ENCODE data around the gene DLX6.

The DLX6 gene

DNA sequence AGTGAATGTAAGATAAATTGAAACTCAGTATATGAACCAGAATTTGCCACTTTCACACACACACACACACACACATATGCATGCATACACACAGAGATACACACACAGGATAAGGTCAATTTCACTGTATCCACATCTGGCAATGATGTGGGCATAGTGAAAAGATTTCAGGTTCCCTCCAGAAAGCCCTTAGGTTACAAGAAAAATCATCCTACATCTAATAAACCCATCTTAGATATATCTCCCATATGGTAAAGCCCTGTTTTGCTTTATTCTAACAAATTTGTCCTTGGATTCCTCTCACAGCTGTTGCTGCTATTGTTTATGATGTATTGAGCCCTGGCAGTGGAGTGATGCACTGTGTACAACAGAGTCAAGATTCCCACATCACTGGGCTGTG lies 27.9 kb upstream of the DLX6 start:
- TF ChIP-seq, protein P1, sequence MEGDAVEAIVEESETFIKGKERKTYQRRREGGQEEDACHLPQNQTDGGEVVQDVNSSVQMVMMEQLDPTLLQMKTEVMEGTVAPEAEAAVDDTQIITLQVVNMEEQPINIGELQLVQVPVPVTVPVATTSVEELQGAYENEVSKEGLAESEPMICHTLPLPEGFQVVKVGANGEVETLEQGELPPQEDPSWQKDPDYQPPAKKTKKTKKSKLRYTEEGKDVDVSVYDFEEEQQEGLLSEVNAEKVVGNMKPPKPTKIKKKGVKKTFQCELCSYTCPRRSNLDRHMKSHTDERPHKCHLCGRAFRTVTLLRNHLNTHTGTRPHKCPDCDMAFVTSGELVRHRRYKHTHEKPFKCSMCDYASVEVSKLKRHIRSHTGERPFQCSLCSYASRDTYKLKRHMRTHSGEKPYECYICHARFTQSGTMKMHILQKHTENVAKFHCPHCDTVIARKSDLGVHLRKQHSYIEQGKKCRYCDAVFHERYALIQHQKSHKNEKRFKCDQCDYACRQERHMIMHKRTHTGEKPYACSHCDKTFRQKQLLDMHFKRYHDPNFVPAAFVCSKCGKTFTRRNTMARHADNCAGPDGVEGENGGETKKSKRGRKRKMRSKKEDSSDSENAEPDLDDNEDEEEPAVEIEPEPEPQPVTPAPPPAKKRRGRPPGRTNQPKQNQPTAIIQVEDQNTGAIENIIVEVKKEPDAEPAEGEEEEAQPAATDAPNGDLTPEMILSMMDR (IDR thresholded peaks at IDR 0.05), result no peak

DNA sequence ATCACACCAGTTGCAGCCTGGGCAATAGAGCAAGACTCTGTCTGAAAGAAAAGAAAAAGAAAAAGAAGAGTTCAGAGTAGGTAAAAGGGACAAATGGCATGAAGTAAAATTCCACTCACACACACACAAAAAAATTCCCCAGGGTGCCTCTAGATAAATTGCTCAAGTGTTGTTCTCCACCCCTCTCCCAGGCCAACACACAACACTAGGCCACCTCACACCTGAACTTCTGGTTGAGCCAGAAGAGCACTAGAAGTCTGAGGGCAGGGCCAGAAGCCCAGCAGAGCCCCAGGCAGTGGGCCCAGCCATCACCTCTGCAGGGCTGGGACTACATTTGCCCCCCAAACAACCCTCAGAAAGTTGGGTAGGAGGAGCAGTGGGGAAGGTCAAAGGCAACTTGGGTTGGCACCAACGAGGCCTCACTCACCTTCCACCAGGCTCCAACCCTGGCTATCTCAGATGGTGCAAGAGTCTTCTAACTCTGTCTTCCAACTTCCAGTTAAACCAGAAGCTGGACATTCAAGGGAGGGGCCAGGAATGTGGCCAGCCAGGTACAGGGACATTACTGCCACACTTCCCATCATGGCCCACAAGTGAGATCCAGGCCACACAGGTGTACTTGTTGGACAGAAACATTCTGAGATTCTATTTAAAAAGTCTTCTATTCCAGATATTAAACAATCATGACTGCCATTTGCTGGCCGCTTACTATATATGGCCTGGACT lies 25.6 kb upstream of the DLX6 start:
- TF ChIP-seq, protein P1 (IDR thresholded peaks at IDR 0.05), result no peak

DNA sequence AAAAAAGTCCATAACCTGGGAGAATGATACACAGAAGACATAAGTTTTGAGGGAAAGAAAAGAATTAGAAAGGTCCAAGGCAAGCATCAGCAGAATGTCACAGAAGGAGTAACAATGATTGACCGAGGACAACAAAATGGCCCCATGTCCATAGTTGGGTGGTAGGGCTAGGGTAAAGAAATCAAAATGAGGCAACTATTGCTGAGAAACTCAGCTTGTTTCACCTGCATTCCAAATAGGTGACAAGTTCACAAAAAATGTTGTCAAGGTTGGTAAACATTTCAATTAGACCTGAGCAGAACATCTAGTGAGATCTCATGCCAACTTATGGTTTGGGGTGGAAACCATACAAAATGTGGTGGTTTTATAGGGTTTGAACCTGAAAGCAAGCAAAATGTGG lies 22.8 kb upstream of the DLX6 start:
- TF ChIP-seq, protein P1 (IDR thresholded peaks at IDR 0.05), result no peak

DNA sequence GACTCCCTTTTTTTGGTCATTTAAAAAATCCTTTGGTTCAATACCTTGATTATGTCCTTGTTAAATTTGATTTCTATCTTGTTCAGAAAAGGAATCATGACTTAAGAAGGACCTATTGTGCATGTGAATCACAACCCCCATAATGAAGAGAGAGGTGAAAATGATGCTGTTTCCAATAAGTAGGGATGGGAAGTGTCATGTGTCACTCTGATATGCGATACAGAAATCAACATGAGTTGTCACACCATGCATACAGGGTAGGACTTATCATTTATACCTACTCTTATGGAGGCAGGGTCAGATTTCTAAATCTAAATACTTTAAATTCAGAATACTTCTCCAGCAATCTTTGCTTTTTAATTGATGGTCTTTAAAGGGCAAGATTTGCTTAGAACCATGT lies 19.4 kb upstream of the DLX6 start:
- TF ChIP-seq, protein P1 (IDR thresholded peaks at IDR 0.05), result no peak

DNA sequence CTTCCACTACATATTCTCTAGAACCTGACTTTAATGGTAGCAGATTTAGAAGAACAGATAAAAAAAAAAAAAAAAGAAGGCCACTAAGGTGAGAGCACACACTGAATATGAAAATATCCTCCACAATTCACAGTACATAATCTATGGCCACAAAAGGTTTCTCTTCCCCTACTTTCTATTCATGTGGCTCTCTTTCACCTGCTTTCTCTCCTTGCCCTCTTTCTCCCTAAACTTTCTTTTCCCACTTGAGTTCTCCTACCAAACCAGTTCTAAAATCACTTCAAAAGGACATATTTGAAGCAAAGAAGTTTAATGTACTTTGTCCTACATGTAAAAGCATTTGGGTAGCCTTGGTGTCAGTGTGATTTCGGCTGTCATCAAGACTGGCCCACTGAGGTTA lies 18.5 kb upstream of the DLX6 start:
- TF ChIP-seq, protein P1 (IDR thresholded peaks at IDR 0.05), result no peak

DNA sequence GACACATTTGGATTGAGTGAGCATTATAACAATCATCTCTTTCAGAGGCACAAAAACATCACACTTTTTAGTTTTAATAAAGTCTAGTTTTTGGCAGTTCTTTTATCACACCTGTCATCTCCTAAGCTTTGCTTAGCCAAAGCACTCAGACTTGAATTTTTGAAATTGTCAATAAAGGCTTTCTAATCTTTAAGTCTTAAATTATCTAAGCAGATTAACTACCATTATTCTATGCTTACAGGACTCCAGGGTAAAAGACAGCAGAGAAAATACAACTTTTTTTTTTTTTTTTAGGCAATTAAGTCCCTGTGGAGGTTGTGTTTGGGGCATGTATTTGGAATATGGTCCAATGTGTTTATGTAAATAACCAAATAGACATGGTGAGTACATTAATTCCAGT lies 17.6 kb upstream of the DLX6 start:
- TF ChIP-seq, protein P1 (IDR thresholded peaks at IDR 0.05), result no peak

DNA sequence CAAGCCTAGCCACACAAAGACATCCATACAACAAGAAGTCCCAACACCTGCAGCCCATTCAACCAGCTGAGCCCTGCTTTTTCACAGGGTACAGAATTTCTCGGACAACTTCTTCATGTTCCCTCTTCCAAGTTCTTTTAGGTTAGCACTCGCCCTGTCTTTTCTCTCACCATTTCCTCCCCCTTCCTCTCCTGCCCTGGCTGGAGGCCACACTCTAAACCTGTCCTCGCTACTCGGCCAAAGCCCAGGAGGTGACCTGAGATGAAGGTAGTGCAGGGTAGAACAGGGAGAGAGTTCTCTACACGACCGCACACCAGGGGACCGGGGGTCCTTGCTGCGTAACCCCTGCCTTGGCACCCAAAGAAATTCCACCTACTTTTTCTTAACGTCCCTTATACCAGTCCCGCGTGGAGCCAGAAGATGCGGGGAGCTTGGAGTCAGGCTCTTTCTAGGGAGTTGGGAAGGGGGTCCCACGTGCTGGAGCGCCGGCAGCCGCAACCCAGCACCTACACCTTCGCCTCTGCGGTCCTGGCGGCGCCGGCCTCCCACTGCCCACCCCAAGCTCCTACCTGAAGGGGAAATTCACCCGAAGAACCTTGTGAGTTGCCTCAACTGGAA lies 16.0 kb upstream of the DLX6 start:
- TF ChIP-seq, protein P1 (IDR thresholded peaks at IDR 0.05), result no peak

Measured in LNCAP (cell line).